NT2/D1 (cell line): Measurements from ENCODE around the gene AKAP6.

Experiments
- YY1 ChIP-seq: IDR thresholded peaks from 2 replicates; pipeline ENCODE4 v1.6.1; 2011; ENCODE audit not compliant: insufficient read length, insufficient read depth
- ZNF274 ChIP-seq: IDR thresholded peaks from 2 replicates; pipeline ENCODE4 v1.6.1; 2011; ENCODE audit warnings: mild to moderate bottlenecking, low read depth, low read length

- TF ChIP-seq YY1 (no peak), ZNF274 (no peak)
Measured at GRCh38 chr14:32821964-32822653, 493.0 kb downstream of the AKAP6 start.
